Limb (tissue), 2 donors: ENCODE results near the gene KCNC3.
"Not testable (repeated sequence)": the region's sequence is repeated elsewhere in the genome, so short reads cannot be mapped to it uniquely, and the experiment has no call there.

Experiments used
- DNase-seq, 2 donors: peaks; one replicate each; pipeline ENCODE4 v3.0.0-alpha.2; 2016; ENCODE audit errors: extremely low spot score in 2 of 2

KCNC3 gene

GRCh38 chr19:50356691-50357177, 27.6 kb upstream of the KCNC3 start:
- no peak for DNase-seq

DNA sequence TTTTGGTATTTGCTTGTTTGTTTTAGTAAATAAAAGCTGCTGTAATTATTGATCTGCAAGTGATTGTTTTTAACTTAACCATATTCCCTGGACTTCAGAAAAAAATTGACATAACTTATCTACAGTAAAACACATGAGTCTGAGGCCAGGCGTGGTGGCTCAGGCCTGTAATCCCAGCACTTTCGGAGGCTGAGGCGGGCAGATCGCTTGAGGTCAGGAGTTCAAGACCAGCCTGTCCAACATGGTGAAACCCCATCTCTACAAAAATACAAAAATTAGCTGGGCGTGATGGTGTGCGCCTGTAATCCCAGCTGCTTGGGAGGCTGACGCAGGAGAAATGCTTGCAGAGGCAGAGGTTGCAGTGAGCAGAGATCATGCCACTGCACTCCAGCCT, 24.3 kb upstream of the KCNC3 start:
- DNase-seq, result not testable (repeated sequence)

GRCh38 chr19:50352242-50352641, 23.1 kb upstream of the KCNC3 start:
- DNase-seq, result no peak

GRCh38 chr19:50349277-50350057, 20.3 kb upstream of the KCNC3 start:
- DNase-seq, result no peak

DNA sequence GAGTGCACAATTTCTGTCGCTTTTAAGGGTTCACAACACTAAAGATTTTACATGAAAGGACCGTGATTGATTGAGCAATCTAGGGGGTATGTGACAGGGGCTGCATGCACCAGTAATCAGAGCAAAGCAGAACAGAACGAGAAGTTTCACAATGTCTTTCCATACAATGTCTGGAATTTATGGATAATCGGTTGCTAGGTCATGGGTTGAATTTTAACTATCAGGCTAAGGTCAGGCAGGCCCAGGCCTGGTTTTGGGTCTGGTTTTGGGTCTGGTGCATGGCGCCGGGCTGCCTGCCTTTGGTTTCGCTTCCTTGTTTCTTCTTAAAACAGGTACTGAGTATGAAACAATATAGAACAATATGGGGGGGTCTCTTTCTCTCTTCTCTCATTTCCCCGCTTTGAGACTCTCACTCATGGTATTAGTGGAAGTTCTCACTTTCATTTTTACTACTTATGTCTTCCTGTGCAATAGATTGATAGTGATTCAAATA, 18.0 kb upstream of the KCNC3 start:
- not testable (repeated sequence) for DNase-seq

DNA sequence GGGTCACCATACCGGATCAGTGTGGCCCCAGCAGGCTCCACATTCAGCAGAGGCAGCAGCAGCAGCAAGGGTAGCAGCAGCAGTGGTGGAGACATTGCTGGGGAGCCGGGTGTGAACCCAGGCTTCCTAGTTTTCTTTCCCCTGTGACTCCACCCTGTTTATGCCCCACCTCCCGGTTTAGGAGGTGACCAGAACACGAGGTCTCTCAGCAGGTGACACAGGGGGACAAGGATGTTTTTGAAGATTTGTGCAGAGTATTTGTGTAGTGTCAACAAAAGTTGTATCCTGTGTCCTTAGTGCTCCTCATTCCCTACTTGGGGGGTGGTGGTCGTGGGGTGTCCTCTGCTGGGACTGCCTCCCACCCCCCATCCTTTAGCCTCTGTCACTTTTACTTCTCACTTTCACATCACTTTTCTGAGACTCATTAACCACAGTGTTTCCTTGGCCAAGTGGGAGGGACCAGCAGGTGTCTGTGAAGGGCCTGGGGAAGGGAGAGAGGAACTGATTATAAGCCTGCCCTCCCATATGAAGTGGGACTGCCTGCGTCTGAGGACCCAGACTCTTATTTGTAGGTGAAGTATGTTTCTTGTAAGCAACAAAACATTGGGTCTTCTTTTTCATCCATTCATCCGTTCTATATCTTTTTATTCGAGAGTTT, 15.6 kb upstream of the KCNC3 start:
- DNase-seq, result no peak

DNA sequence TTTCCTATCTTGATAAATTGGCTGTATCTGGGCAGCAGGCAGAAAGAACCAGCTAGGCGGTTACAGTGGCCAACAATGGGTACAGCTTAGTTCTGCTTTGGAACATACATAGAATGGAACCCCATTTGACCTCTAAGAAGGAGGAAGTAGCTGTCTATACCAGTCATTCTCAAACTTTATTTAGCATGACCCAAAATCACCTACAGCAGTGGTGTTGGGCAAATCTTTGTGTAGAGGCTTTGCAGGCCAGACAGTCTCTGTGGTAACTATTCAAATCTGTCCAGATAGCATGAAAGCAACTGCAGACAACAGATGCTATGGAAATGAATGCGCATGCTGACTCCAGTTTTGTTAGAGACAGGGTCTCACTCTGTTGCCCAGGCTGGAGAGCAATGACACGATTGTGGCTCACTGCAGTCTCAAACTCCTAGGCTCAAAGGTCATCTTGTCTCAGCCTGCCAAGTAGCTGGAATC, 12.0 kb upstream of the KCNC3 start:
- no peak for DNase-seq

DNA sequence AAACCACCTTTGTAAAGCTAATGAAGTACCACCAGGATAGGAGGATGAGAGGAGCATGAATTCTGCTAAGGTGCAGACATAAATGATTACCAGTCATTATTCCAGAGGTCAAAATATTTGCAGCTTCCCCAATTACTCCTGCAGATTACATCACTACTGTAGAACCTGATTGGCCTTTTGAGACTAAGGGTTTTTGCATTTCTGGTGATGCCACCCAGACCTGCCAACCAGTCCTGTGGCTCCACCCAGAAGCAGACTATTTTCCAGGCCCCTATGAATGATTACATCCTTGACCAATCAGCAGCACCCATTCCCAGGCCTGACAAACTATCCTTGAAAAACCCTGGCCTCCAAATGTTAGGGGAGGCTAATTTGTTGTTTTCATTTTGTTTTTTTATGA, 11.2 kb upstream of the KCNC3 start:
- no peak for DNase-seq

GRCh38 chr19:50337031-50337430, 7.9 kb upstream of the KCNC3 start:
- DNase-seq, result not testable (repeated sequence)

- DNase-seq, result no peak
Observed at GRCh38 chr19:50334741-50335421, 5.7 kb upstream of the KCNC3 start.

- peak; percentile 91 to 93 for DNase-seq
Observed at GRCh38 chr19:50333737-50334617, 4.8 kb upstream of the KCNC3 start.

GRCh38 chr19:50333235-50333736, 4.1 kb upstream of the KCNC3 start:
- DNase-seq, result peak; percentile 89 to 94

GRCh38 chr19:50332244-50333038, 3.3 kb upstream of the KCNC3 start:
- DNase-seq, result peak; percentile 10 to 60

- no peak for DNase-seq
Observed at GRCh38 chr19:50331994-50332243, 2.7 kb upstream of the KCNC3 start.

- DNase-seq, result no peak
Observed at GRCh38 chr19:50331221-50331993, 2.2 kb upstream of the KCNC3 start.

GRCh38 chr19:50330365-50331078, 1.3 kb upstream of the KCNC3 start:
- DNase-seq, result peak; percentile 68 to 93

DNA sequence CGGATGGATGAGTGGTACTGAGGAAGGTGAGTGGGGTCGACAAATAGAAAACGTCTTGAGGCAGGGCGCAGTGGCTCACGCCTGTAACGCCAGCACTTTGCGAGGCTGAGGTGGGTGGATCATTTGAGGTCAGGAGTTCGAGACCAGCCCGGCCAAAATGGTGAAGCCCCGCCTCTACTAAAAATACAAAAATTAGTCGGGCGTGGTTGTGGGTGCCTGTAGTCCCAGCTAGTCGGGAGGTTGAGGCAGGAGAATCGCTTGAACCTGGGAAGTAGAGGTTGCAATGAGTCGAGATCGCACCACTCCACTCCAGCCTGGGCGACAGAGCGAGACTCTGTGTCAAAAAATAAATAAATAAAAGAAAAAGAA, 733 bp upstream of the KCNC3 start:
- not testable (repeated sequence) for DNase-seq

- DNase-seq, result no peak
Observed at GRCh38 chr19:50328873-50329145, 368 bp downstream of the KCNC3 start.

GRCh38 chr19:50328224-50328872, 829 bp downstream of the KCNC3 start:
- peak in 1 of 2 donors; percentile 58 for DNase-seq
